GM12875 (cell line): ENCODE data around the gene PTPN2.
"Not testable (repeated sequence)": the region's sequence is repeated elsewhere in the genome, so short reads cannot be mapped to it uniquely, and the experiment has no call there.

Source experiments
- H3K4me3 ChIP-seq: one replicate; pipeline ENCODE4 v1.5.1; 2011; ENCODE audit warnings: low read depth, low read length, control low read depth
- CTCF ChIP-seq: IDR thresholded peaks from 2 replicates; pipeline ENCODE4 v1.5.1; 2011; ENCODE audit warnings: low read depth, mild to moderate bottlenecking, control low read depth, inconsistent platforms, low read length, moderate library complexity, borderline replicate concordance; ENCODE audit not compliant: insufficient read depth

Gene PTPN2

GRCh38 chr18:12779456-12779855 lies 104.6 kb downstream of the PTPN2 start:
- no peak for TF ChIP-seq CTCF
- H3K4me3 ChIP-seq: no peak overlapping the region

GRCh38 chr18:12779043-12779442 lies 105.0 kb downstream of the PTPN2 start:
- no peak overlapping the region for H3K4me3 ChIP-seq
- TF ChIP-seq CTCF: no peak

GRCh38 chr18:12777500-12777944 lies 106.5 kb downstream of the PTPN2 start:
- no peak overlapping the region for H3K4me3 ChIP-seq

GRCh38 chr18:12776821-12777471 lies 107.1 kb downstream of the PTPN2 start:
- no peak overlapping the region for H3K4me3 ChIP-seq
- no peak for TF ChIP-seq CTCF

More at GRCh38 chr18:12777500-12777944, 106.5 kb downstream of the PTPN2 start:
- TF ChIP-seq CTCF: no peak

- not testable (repeated sequence) for H3K4me3 ChIP-seq
These were observed 107.6 kb downstream of the PTPN2 start for GRCh38 chr18:12776415-12776814.

GRCh38 chr18:12774982-12775381 lies 109.1 kb downstream of the PTPN2 start:
- no peak overlapping the region for H3K4me3 ChIP-seq
- TF ChIP-seq CTCF: no peak

GRCh38 chr18:12773369-12773768 lies 110.7 kb downstream of the PTPN2 start:
- no peak for TF ChIP-seq CTCF
- H3K4me3 ChIP-seq: no peak overlapping the region
